ENCODE measurements around the gene IL2RA. TPM values are rescaled to one million over a fixed set of nuclear protein-coding genes. Genes with fewer than 3 reads are reported as not detected.

The IL2RA gene
- total RNA-seq, 1 donor from 2014 or later, result 2.9 TPM

DNA sequence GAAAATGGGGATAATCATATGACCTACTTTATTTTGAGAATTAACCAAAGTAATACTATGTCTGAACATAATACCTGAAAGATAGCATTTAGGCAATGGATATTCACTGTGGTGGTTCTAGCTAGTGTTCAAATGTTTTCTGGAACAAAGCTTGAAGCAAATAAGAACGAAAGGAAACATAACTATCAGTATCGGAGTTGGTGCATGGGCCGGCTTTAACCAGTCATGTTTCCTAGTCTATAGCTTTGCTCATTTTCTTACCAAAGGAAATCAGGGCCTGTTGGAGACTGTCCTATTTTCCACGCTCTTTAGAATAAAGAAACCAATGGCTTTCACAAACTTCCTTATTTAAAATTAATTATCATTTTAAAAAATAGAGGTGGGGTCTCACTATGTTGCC, 8.9 kb downstream of the IL2RA start:
- ATAC-seq, result no peak

DNA sequence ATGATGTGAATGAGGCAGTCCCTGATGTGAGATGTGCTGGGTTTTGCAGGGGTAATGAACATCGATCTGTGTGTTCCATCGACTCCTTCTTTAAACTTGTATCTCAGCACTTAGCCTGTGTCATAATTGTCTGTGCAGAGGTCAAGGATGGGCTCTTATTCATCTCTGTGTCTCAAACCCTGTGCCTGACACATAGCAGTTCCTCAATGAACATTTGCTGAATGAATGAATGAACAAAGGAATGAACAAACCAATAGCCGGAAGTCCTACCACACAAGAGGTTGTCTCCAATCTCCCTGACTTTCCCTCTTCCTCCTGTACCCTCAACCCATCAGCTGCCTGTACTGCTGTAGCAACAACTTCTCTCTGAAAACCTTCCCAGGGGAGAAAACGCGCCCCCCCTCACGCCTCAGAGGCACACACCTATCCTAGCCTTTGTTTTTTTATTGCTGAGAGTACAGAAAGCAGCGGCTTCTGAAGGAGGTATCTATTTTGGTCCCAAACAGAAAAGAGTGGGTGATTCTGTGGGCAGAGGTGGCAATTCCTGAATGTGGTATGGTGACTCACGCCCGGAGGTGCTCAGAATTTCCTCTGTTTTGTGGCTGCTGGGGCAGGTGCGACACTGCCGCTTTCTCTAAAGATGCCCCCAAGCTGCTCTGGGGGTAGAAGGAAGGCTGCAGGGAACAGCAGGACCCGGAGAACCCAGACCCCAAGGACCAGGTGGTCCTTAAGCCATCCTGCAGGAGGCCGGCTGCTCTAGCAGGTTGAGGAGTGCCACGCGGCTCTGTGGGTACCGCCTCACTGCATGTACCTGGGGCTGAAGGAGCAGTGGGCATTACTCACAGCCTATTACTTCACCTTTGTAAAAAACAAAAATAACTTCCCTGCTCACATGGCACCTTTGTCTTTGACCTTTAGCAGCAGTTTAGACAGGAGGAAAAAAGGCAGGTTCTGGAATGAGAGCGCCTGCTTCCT, 9.6 kb downstream of the IL2RA start:
- H3K4me3 ChIP-seq, result no peak overlapping the region
- no peaks in the 10 kb centered on the region for H3K36me3 ChIP-seq
- TF ChIP-seq, protein P1, sequence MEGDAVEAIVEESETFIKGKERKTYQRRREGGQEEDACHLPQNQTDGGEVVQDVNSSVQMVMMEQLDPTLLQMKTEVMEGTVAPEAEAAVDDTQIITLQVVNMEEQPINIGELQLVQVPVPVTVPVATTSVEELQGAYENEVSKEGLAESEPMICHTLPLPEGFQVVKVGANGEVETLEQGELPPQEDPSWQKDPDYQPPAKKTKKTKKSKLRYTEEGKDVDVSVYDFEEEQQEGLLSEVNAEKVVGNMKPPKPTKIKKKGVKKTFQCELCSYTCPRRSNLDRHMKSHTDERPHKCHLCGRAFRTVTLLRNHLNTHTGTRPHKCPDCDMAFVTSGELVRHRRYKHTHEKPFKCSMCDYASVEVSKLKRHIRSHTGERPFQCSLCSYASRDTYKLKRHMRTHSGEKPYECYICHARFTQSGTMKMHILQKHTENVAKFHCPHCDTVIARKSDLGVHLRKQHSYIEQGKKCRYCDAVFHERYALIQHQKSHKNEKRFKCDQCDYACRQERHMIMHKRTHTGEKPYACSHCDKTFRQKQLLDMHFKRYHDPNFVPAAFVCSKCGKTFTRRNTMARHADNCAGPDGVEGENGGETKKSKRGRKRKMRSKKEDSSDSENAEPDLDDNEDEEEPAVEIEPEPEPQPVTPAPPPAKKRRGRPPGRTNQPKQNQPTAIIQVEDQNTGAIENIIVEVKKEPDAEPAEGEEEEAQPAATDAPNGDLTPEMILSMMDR (IDR thresholded peaks at IDR 0.05), result no peak
- DNase-seq (no peak), ATAC-seq (no peak)
- no peaks in the 10 kb centered on the region for H3K27me3 ChIP-seq (ENCODE audit: low read depth)
- H3K4me1 ChIP-seq, result peaks cover 48% of the 10 kb centered on the region
- no peaks in the 10 kb centered on the region for H3K9me3 ChIP-seq
- H3K27ac ChIP-seq, result peak overlapping the region; percentile 60
- intact Hi-C loops (cut with DNase I), result no loop called here

More for the DNA sequence above, 8.9 kb downstream of the IL2RA start:
- H3K4me3 ChIP-seq, result no peak overlapping the region
- intact Hi-C loops (cut with DNase I), result no loop called here
- H3K27me3 ChIP-seq (ENCODE audit: low read depth), result no peaks in the 10 kb centered on the region
- H3K9me3 ChIP-seq, result no peaks in the 10 kb centered on the region
- H3K27ac ChIP-seq, result peak overlapping the region; percentile 60
- peaks cover 48% of the 10 kb centered on the region for H3K4me1 ChIP-seq
- TF ChIP-seq, protein P1 (IDR thresholded peaks at IDR 0.05), result no peak
- DNase-seq, result no peak
- no peaks in the 10 kb centered on the region for H3K36me3 ChIP-seq

GRCh38 chr10:6050801-6051445, 11.2 kb downstream of the IL2RA start:
- Histone ChIP-seq H3K27me3 (ENCODE audit: low read depth) (no peaks in the 10 kb centered on the region), H3K36me3 (no peaks in the 10 kb centered on the region), H3K4me3 (peak overlapping the region; percentile 46), H3K9me3 (no peaks in the 10 kb centered on the region), H3K4me1 (peaks cover 48% of the 10 kb centered on the region), H3K27ac (peak overlapping the region; percentile 82)
- ATAC-seq (peak; percentile 80 to 87), DNase-seq (peak; percentile 74)
- TF ChIP-seq, protein P1 (IDR thresholded peaks at IDR 0.05), result peak; percentile 51
- intact Hi-C loops (cut with DNase I), result no loop called here

DNA sequence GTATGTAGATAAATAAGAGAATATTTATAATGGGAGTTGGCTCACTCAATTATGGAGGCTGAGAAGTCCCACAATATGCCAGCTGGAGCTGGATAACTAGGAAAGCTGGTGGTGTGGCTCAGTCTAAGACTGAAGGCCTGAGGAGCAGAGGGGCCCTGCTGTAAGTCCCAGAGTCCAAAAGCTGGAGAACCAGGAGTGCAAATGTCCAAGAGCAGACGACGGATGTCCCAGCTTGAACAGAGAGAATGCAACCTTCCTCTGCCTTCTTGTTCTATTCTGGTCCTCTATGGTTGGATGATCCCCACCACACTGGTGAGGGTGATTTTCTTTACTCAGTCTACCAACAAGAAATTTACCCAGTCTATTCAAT, 13.2 kb downstream of the IL2RA start:
- intact Hi-C loops (cut with DNase I), result no loop called here
- Histone ChIP-seq H3K36me3 (no peaks in the 10 kb centered on the region), H3K4me3 (no peak overlapping the region), H3K27ac (no peak overlapping the region), H3K27me3 (ENCODE audit: low read depth) (no peaks in the 10 kb centered on the region), H3K4me1 (peaks cover 50% of the 10 kb centered on the region), H3K9me3 (no peaks in the 10 kb centered on the region)
- DNase-seq (no peak), ATAC-seq (no peak)
- TF ChIP-seq, protein P1 (IDR thresholded peaks at IDR 0.05), result no peak

GRCh38 chr10:6048281-6049030, 13.7 kb downstream of the IL2RA start:
- TF ChIP-seq, protein P1 (IDR thresholded peaks at IDR 0.05), result no peak
- no peak for ATAC-seq

More at GRCh38 chr10:6048281-6049030, 13.7 kb downstream of the IL2RA start:
- Histone ChIP-seq H3K27ac (no peak overlapping the region), H3K9me3 (no peaks in the 10 kb centered on the region), H3K36me3 (no peaks in the 10 kb centered on the region), H3K4me3 (no peak overlapping the region), H3K27me3 (ENCODE audit: low read depth) (no peaks in the 10 kb centered on the region), H3K4me1 (peaks cover 45% of the 10 kb centered on the region)
- no peak for DNase-seq
- intact Hi-C loops (cut with DNase I), result no loop called here

All from lower lobe of right lung (tissue), 2 donors.